Naive thymus-derived CD4-positive, alpha-beta T cell (primary cell): ENCODE data around the gene ARIH2. TPM values are rescaled to one million over a fixed set of nuclear protein-coding genes. Genes with fewer than 3 reads are reported as not detected.

Experiments used
- ATAC-seq: fragments of 150-1000 bp; cut with Tn5 transposase; 2 replicates; pipeline ENCODE4 v1.10.0; 2021; ENCODE audit warnings: mild to moderate bottlenecking, moderate library complexity
- CTCF ChIA-PET: fragments of 350-600 bp; sonication (Branson Sonifier 250); formaldehyde crosslinking; loops from one replicate; lab custom pipeline; 2021; ENCODE audit warnings: antibody characterized with exemption; lab: Charles Lee
- POLR2A ChIA-PET: fragments of 350-600 bp; sonication (Branson Sonifier 250); formaldehyde crosslinking; loops from one replicate; lab custom pipeline; 2021; ENCODE audit warnings: antibody characterized with exemption, inconsistent platforms; lab: Charles Lee
- DNase-seq, 9 donors: peaks; one replicate each; pipeline versions ENCODE4 v3.0.0 to v3.0.0-alpha.2; 2020 to 2022; ENCODE audit warnings: mixed read lengths in 1 of 9
- H3K27ac ChIP-seq: one replicate; pipeline ENCODE4 v1.7.0; 2013; ENCODE audit warnings: mild to moderate bottlenecking, low read depth, low read length, moderate library complexity
- H3K27me3 ChIP-seq, 2 donors: one replicate each; pipeline ENCODE4 v1.7.0; 2013; ENCODE audit warnings: low read length in 2 of 2, mild to moderate bottlenecking in 2 of 2, moderate library complexity in 2 of 2; ENCODE audit not compliant: control insufficient read depth in 2 of 2, insufficient read depth in 2 of 2
- H3K36me3 ChIP-seq, 3 experiments: 1 replicate in 2 of 3; 2 replicates in 1 of 3; pipeline ENCODE4 v1.7.0; 2013; ENCODE audit warnings: low read length in 3 of 3, mild to moderate bottlenecking in 3 of 3, moderate library complexity in 1 of 3; ENCODE audit not compliant: insufficient read depth in 3 of 3, control insufficient read depth in 2 of 3
- H3K4me1 ChIP-seq, 2 donors: one replicate each; pipeline ENCODE4 v1.7.0; 2013; ENCODE audit warnings: low read length in 2 of 2, mild to moderate bottlenecking in 2 of 2, moderate library complexity in 1 of 2; ENCODE audit not compliant: control insufficient read depth in 2 of 2, insufficient read depth in 2 of 2
- H3K4me3 ChIP-seq: 2 replicates; pipeline ENCODE4 v1.7.0; 2013; ENCODE audit warnings: mild to moderate bottlenecking, low read length
- H3K9me3 ChIP-seq, 3 experiments: 1 replicate in 2 of 3; 2 replicates in 1 of 3; pipeline ENCODE4 v1.7.0; 2013; ENCODE audit warnings: low read length in 3 of 3; ENCODE audit not compliant: control insufficient read depth in 2 of 3
- H3K27ac Mint-ChIP-seq, 9 donors: one replicate each; pipeline ENCODE4 v1.8.0; 2020 to 2022; ENCODE audit warnings: mixed read lengths in 9 of 9, mild to moderate bottlenecking in 8 of 9, moderate library complexity in 5 of 9, inconsistent platforms in 2 of 9
- H3K27me3 Mint-ChIP-seq, 5 donors: one replicate each; pipeline ENCODE4 v1.8.0; 2021 to 2022; ENCODE audit warnings: mixed read lengths in 5 of 5, mild to moderate bottlenecking in 1 of 5
- H3K36me3 Mint-ChIP-seq, 5 donors: one replicate each; pipeline ENCODE4 v1.8.0; 2020 to 2022; ENCODE audit warnings: mixed read lengths in 5 of 5, mild to moderate bottlenecking in 3 of 5, inconsistent platforms in 1 of 5
- H3K4me1 Mint-ChIP-seq, 7 donors: one replicate each; pipeline ENCODE4 v1.8.0; 2020 to 2022; ENCODE audit warnings: mixed read lengths in 7 of 7, mild to moderate bottlenecking in 3 of 7, inconsistent platforms in 1 of 7
- H3K4me3 Mint-ChIP-seq, 10 donors: one replicate each; pipeline ENCODE4 v1.8.0; 2020 to 2022; ENCODE audit warnings: mild to moderate bottlenecking in 10 of 10, mixed read lengths in 10 of 10, moderate library complexity in 6 of 10, inconsistent platforms in 2 of 10
- H3K9me3 Mint-ChIP-seq, 11 donors: one replicate each; pipeline ENCODE4 v1.8.0; 2020 to 2022; ENCODE audit warnings: mixed read lengths in 11 of 11, mild to moderate bottlenecking in 4 of 11, inconsistent platforms in 1 of 11, moderate library complexity in 1 of 11
- intact Hi-C, 2 donors: fragments of 100-400 bp; cut with micrococcal nuclease; formaldehyde crosslinking; loops; one replicate each; pipeline ENCODE4 v1.15.1; 2023
- polyA plus RNA-seq, 2 donors: library from polyadenylated mRNA; unstranded; fragments of 300-500 nt; fragmentation: Illumina TruSeq; gene quantifications; one replicate each; pipeline ENCODE4 v1.2.3, GENCODE V29; 2021
- total RNA-seq, 6 experiments: library from RNA in 5 of 6; stranded (reverse) in 5 of 6; gene quantifications; 1 replicate in 5 of 6; 2 replicates in 1 of 6; pipeline ENCODE4 v1.2.3 and lab custom pipeline; 2021 to 2026

ARIH2 gene
- total and polyA plus RNA-seq, 7 experiments from 2014 or later: 103 to 189 (median 140) TPM

- no peaks in the 10 kb centered on the region for H3K9me3 Mint-ChIP-seq
- no peak overlapping the region for H3K4me3 Mint-ChIP-seq
- CTCF ChIA-PET: no interaction called here
- no peak for DNase-seq
- Histone ChIP-seq H3K36me3 (peaks cover 25 to 95% (median 38%) of the 10 kb centered on the region in 3 experiments), H3K27me3 (no peaks in the 10 kb centered on the region), H3K4me1 (no peaks in the 10 kb centered on the region), H3K4me3 (no peak overlapping the region), H3K27ac (no peak overlapping the region), H3K9me3 (no peaks in the 10 kb centered on the region)
- peaks cover 0 to 15% (median 4%) of the 10 kb centered on the region in 7 donors for H3K4me1 Mint-ChIP-seq
- ATAC-seq: no peak
- H3K27ac Mint-ChIP-seq: no peak overlapping the region
- no peaks in the 10 kb centered on the region for H3K27me3 Mint-ChIP-seq
- intact Hi-C loops: no loop called here
- H3K36me3 Mint-ChIP-seq: peaks cover 0 to 51% (median 25%) of the 10 kb centered on the region in 5 donors
- POLR2A ChIA-PET: no interaction called here
These were observed 51.9 kb downstream of the ARIH2 start for GRCh38 chr3:48970586-48970985.

GRCh38 chr3:48974076-48974864 is 55.6 kb downstream of the ARIH2 start:
- H3K27me3 Mint-ChIP-seq: no peaks in the 10 kb centered on the region
- H3K9me3 ChIP-seq: no peaks in the 10 kb centered on the region
- no peak overlapping the region for H3K27ac ChIP-seq
- no peaks in the 10 kb centered on the region for H3K27me3 ChIP-seq
- H3K27ac Mint-ChIP-seq: peak overlapping the region in 2 of 9 donors; percentile 51 to 55
- no peak for ATAC-seq
- peaks cover 33 to 93% (median 35%) of the 10 kb centered on the region in 3 experiments for H3K36me3 ChIP-seq
- no peak overlapping the region for H3K4me3 Mint-ChIP-seq
- peaks cover 3 to 53% (median 23%) of the 10 kb centered on the region in 5 donors for H3K36me3 Mint-ChIP-seq
- no peak overlapping the region for H3K4me3 ChIP-seq
- ChIA-PET POLR2A (interaction anchor here (0.5 kb wide), 1 partner anchor 296 kb away, joined by 3 read pairs; no protein-coding TSS in a partner anchor), CTCF (interaction anchor here (0.9 kb wide), 2 partner anchors 13 to 46 kb away, joined by 3 read pairs; no protein-coding TSS in a partner anchor)
- intact Hi-C loops: no loop called here
- no peak for DNase-seq
- no peaks in the 10 kb centered on the region for H3K4me1 ChIP-seq
- no peaks in the 10 kb centered on the region for H3K9me3 Mint-ChIP-seq
- peaks cover 0 to 6% (median 0%) of the 10 kb centered on the region in 7 donors for H3K4me1 Mint-ChIP-seq

DNA sequence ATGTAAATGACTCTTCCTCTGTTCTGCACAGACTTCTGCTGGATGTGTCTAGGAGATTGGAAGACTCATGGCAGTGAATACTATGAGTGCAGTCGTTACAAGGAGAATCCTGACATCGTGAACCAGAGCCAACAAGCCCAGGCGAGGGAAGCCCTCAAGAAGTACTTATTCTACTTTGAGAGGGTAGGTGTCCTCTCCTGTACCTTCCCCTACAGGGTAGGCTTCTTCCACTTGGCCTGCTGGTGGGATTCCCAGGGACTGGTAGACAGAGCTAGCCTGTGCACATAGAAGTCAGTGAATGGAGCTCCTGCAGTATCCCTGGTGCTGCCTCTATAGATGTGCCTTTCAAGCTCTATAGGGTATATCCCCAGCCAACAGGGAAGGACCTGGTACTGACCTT is 60.8 kb downstream of the ARIH2 start:
- Histone ChIP-seq H3K27ac (no peak overlapping the region), H3K9me3 (no peaks in the 10 kb centered on the region), H3K4me3 (no peak overlapping the region), H3K4me1 (no peaks in the 10 kb centered on the region), H3K36me3 (peaks cover 22 to 90% (median 42%) of the 10 kb centered on the region in 3 experiments), H3K27me3 (no peaks in the 10 kb centered on the region)
- peaks cover 0 to 1% (median 0%) of the 10 kb centered on the region in 7 donors for H3K4me1 Mint-ChIP-seq
- H3K27me3 Mint-ChIP-seq: no peaks in the 10 kb centered on the region
- ATAC-seq: no peak
- intact Hi-C loops: no loop called here
- DNase-seq: no peak
- POLR2A ChIA-PET: no interaction called here
- CTCF ChIA-PET: interaction anchor here (0.6 kb wide), 1 partner anchor 682 kb away, joined by 5 read pairs; no protein-coding TSS in a partner anchor
- no peaks in the 10 kb centered on the region for H3K9me3 Mint-ChIP-seq
- H3K27ac Mint-ChIP-seq: peak overlapping the region in 2 of 9 donors; percentile 36 to 53
- no peak overlapping the region for H3K4me3 Mint-ChIP-seq
- H3K36me3 Mint-ChIP-seq: peaks cover 5 to 50% (median 20%) of the 10 kb centered on the region in 5 donors

DNA sequence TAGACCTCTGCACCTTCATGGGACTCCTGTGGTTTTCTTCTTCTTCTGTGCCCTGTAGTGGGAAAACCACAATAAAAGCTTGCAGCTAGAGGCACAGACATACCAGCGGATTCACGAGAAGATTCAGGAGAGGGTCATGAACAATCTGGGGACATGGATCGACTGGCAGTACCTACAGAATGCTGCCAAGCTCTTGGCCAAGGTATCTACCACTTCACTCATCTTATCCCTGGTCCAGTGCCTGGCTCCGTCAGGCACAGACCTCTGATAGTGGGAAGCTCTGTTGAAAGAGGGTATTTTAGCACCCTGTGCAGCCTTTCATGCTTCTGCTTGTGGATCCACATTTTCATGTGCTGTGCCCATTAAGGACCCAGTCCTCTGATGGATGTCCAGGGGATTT is 61.7 kb downstream of the ARIH2 start:
- Mint-ChIP-seq H3K4me3 (no peak overlapping the region), H3K27ac (peak overlapping the region in 2 of 9 donors; percentile 19 to 36), H3K27me3 (no peaks in the 10 kb centered on the region), H3K9me3 (no peaks in the 10 kb centered on the region), H3K36me3 (peaks cover 5 to 43% (median 16%) of the 10 kb centered on the region in 5 donors), H3K4me1 (peaks cover 0 to 2% (median 0%) of the 10 kb centered on the region in 7 donors)
- ATAC-seq (no peak), DNase-seq (no peak)
- intact Hi-C loops: no loop called here
- Histone ChIP-seq H3K27me3 (no peaks in the 10 kb centered on the region), H3K4me3 (no peak overlapping the region), H3K4me1 (no peaks in the 10 kb centered on the region), H3K36me3 (peaks cover 15 to 90% (median 35%) of the 10 kb centered on the region in 3 experiments), H3K9me3 (no peaks in the 10 kb centered on the region), H3K27ac (no peak overlapping the region)
- ChIA-PET CTCF (no interaction called here), POLR2A (no interaction called here)

GRCh38 chr3:48982016-48982415 is 63.4 kb downstream of the ARIH2 start:
- H3K36me3 Mint-ChIP-seq: peaks cover 5 to 38% (median 15%) of the 10 kb centered on the region in 5 donors
- peaks cover 0 to 12% (median 1%) of the 10 kb centered on the region in 7 donors for H3K4me1 Mint-ChIP-seq
- no peaks in the 10 kb centered on the region for H3K9me3 Mint-ChIP-seq
- Histone ChIP-seq H3K27me3 (no peaks in the 10 kb centered on the region), H3K4me3 (no peak overlapping the region), H3K27ac (no peak overlapping the region), H3K4me1 (no peaks in the 10 kb centered on the region), H3K9me3 (no peaks in the 10 kb centered on the region), H3K36me3 (peaks cover 13 to 81% (median 26%) of the 10 kb centered on the region in 3 experiments)
- ATAC-seq (no peak), DNase-seq (no peak)
- ChIA-PET CTCF (no interaction called here), POLR2A (interaction anchor here (1.1 kb wide), 1 partner anchor 40 kb away, joined by 3 read pairs; the partner anchor contains the start of gene NDUFAF3)
- peak overlapping the region in 2 of 9 donors; percentile 19 to 54 for H3K27ac Mint-ChIP-seq
- intact Hi-C loops: no loop called here
- no peaks in the 10 kb centered on the region for H3K27me3 Mint-ChIP-seq
- H3K4me3 Mint-ChIP-seq: no peak overlapping the region

GRCh38 chr3:48982686-48983085 is 64.0 kb downstream of the ARIH2 start:
- H3K27me3 ChIP-seq: no peaks in the 10 kb centered on the region
- DNase-seq: no peak
- no peak overlapping the region for H3K4me3 Mint-ChIP-seq
- peaks cover 1% of the 10 kb centered on the region in 2 donors for H3K4me1 ChIP-seq
- H3K4me3 ChIP-seq: no peak overlapping the region
- POLR2A ChIA-PET: no interaction called here
- no peaks in the 10 kb centered on the region for H3K9me3 Mint-ChIP-seq
- peaks cover 1 to 14% (median 2%) of the 10 kb centered on the region in 7 donors for H3K4me1 Mint-ChIP-seq
- peaks cover 13 to 74% (median 26%) of the 10 kb centered on the region in 3 experiments for H3K36me3 ChIP-seq
- peak overlapping the region in 4 of 9 donors; percentile 39 to 70 (median 54) for H3K27ac Mint-ChIP-seq
- peaks cover 5 to 38% (median 15%) of the 10 kb centered on the region in 5 donors for H3K36me3 Mint-ChIP-seq
- no peak overlapping the region for H3K27ac ChIP-seq
- H3K27me3 Mint-ChIP-seq: no peaks in the 10 kb centered on the region
- intact Hi-C loops: no loop called here
- CTCF ChIA-PET: interaction anchor here (0.6 kb wide), 1 partner anchor 476 kb away, joined by 3 read pairs; no protein-coding TSS in a partner anchor
- H3K9me3 ChIP-seq: no peaks in the 10 kb centered on the region
- no peak for ATAC-seq
